ENCODE measurements around the gene DNAJC25.

The DNAJC25 gene

GRCh38 chr9:111661150-111661801 is 30.1 kb downstream of the DNAJC25 start, which contains the start of gene GNG10:
TSS of gene GNG10 (plus strand) at chr9:111661605. CDS start at chr9:111661635, 30 bp downstream.
- peak within 1 kb of the TSS; percentile 52 for H3K27ac ChIP-seq (ENCODE audit: low read length)
- DNase-seq = peak; percentile 70
- peak; percentile 96 for ATAC-seq (ENCODE audit: insufficient read depth, low read depth)
- no peak for TF ChIP-seq EZH2 (IDR thresholded peaks at IDR 0.05; ENCODE audit: borderline replicate concordance, low read depth, low read length, severe bottlenecking)
- H3K9me3 ChIP-seq (ENCODE audit: insufficient read depth, low read length, severe bottlenecking) = no peaks in the 10 kb centered on the region
- H4K20me1 ChIP-seq (ENCODE audit: insufficient read depth, low read length) = no peaks in the 10 kb centered on the region
- H3K4me2 ChIP-seq (ENCODE audit: insufficient read depth, low read length) = peak within 1 kb of the TSS; percentile 91
- peaks cover 17% of the 10 kb centered on the region for H3K79me2 ChIP-seq (ENCODE audit: insufficient read depth, low read length)
- H3K4me3 ChIP-seq (ENCODE audit: low read depth in 1 of 2, low read length in 2 of 2) = peak within 1 kb of the TSS; percentile 45 to 78; a peak in 3 of 4 replicates
- peak within 1 kb of the TSS; percentile 74 for H3K9ac ChIP-seq (ENCODE audit: low read depth, low read length)
- H3K36me3 ChIP-seq (ENCODE audit: insufficient read depth, low read length) = no peaks in the 10 kb centered on the region
- no peaks in the 10 kb centered on the region for H3K27me3 ChIP-seq (ENCODE audit: insufficient read depth, low read length, poor library complexity)
- peaks cover 26% of the 10 kb centered on the region for H3K4me1 ChIP-seq (ENCODE audit: insufficient read depth, low read length)
- peak within 1 kb of the TSS; percentile 80 for H2AFZ ChIP-seq (ENCODE audit: low read depth, low read length)

GRCh38 chr9:111661802-111662521 is 30.8 kb downstream of the DNAJC25 start:
- peak; percentile 44 for ATAC-seq (ENCODE audit: insufficient read depth, low read depth)

GRCh38 chr9:111662576-111663300 is 31.6 kb downstream of the DNAJC25 start:
- Histone ChIP-seq H3K9me3 (ENCODE audit: insufficient read depth, low read length, severe bottlenecking) (no peaks in the 10 kb centered on the region), H3K79me2 (ENCODE audit: insufficient read depth, low read length) (peaks cover 17% of the 10 kb centered on the region), H3K4me3 (ENCODE audit: low read depth in 1 of 2, low read length in 2 of 2) (peak overlapping the region; percentile 45 to 78; a peak in 3 of 4 replicates), H2AFZ (ENCODE audit: low read depth, low read length) (peak overlapping the region; percentile 80; the same call in 1 of the 2 replicates), H3K9ac (ENCODE audit: low read depth, low read length) (peak overlapping the region; percentile 74; the same call in 1 of the 2 replicates), H3K4me2 (ENCODE audit: insufficient read depth, low read length) (peak overlapping the region; percentile 91), H3K4me1 (ENCODE audit: insufficient read depth, low read length) (peaks cover 26% of the 10 kb centered on the region), H3K27me3 (ENCODE audit: insufficient read depth, low read length, poor library complexity) (no peaks in the 10 kb centered on the region), H4K20me1 (ENCODE audit: insufficient read depth, low read length) (no peaks in the 10 kb centered on the region), H3K36me3 (ENCODE audit: insufficient read depth, low read length) (peaks cover 4% of the 10 kb centered on the region; the same call in 1 of the 2 replicates), H3K27ac (ENCODE audit: low read length) (no peak overlapping the region; the same call in 1 of the 2 replicates)
- DNase-seq = peak; percentile 15
- no peak for TF ChIP-seq CTCF (IDR thresholded peaks at IDR 0.05; ENCODE audit: borderline replicate concordance, extremely low read depth, low read length, poor library complexity, severe bottlenecking)
- TF ChIP-seq EZH2 (IDR thresholded peaks at IDR 0.05; ENCODE audit: borderline replicate concordance, low read depth, low read length, severe bottlenecking) = no peak
- no peak for ATAC-seq (ENCODE audit: insufficient read depth, low read depth)

More at GRCh38 chr9:111661802-111662521, 30.8 kb downstream of the DNAJC25 start:
- TF ChIP-seq EZH2 (IDR thresholded peaks at IDR 0.05; ENCODE audit: borderline replicate concordance, low read depth, low read length, severe bottlenecking) (no peak), CTCF (IDR thresholded peaks at IDR 0.05; ENCODE audit: borderline replicate concordance, extremely low read depth, low read length, poor library complexity, severe bottlenecking) (no peak)
- Histone ChIP-seq H3K4me1 (ENCODE audit: insufficient read depth, low read length) (peaks cover 26% of the 10 kb centered on the region), H3K27me3 (ENCODE audit: insufficient read depth, low read length, poor library complexity) (no peaks in the 10 kb centered on the region), H3K27ac (ENCODE audit: low read length) (peak overlapping the region; percentile 52), H3K4me3 (ENCODE audit: low read depth in 1 of 2, low read length in 2 of 2) (peak overlapping the region; percentile 45 to 78; a peak in 3 of 4 replicates), H2AFZ (ENCODE audit: low read depth, low read length) (peak overlapping the region; percentile 80), H3K9ac (ENCODE audit: low read depth, low read length) (peak overlapping the region; percentile 74), H3K79me2 (ENCODE audit: insufficient read depth, low read length) (peaks cover 17% of the 10 kb centered on the region), H4K20me1 (ENCODE audit: insufficient read depth, low read length) (no peaks in the 10 kb centered on the region), H3K4me2 (ENCODE audit: insufficient read depth, low read length) (peak overlapping the region; percentile 91), H3K36me3 (ENCODE audit: insufficient read depth, low read length) (peaks cover 4% of the 10 kb centered on the region; the same call in 1 of the 2 replicates), H3K9me3 (ENCODE audit: insufficient read depth, low read length, severe bottlenecking) (no peaks in the 10 kb centered on the region)
- DNase-seq = peak; percentile 32
